HuH-7 (cell line): ENCODE data around the gene ABHD16A.

ENCODE experiments used
- DNase-seq: peaks from one replicate; pipeline ENCODE4 v3.0.0; 2011; ENCODE audit warnings: low spot score

Gene ABHD16A

GRCh38 chr6:31689249-31690110 is 13.6 kb downstream of the ABHD16A start:
- DNase-seq = no peak

GRCh38 chr6:31687860-31688693 is 15.0 kb downstream of the ABHD16A start:
- no peak for DNase-seq

GRCh38 chr6:31687321-31687720 is 15.8 kb downstream of the ABHD16A start:
- no peak for DNase-seq

GRCh38 chr6:31686483-31686882 is 16.6 kb downstream of the ABHD16A start:
- DNase-seq = no peak

- no peak for DNase-seq
Observed at GRCh38 chr6:31683591-31683990, 19.5 kb downstream of the ABHD16A start.

GRCh38 chr6:31681135-31681671 is 21.9 kb downstream of the ABHD16A start:
- DNase-seq = no peak

- peak; percentile 73 for DNase-seq
Observed at GRCh38 chr6:31680226-31681134, 22.6 kb downstream of the ABHD16A start, which contains the start of gene LY6G5C. Gene LY6G5C (minus strand): TSS chr6:31681067. CDS start chr6:31680373, 694 bp downstream.

GRCh38 chr6:31677955-31678354 is 25.2 kb downstream of the ABHD16A start:
- no peak for DNase-seq

GRCh38 chr6:31676904-31677303 is 26.2 kb downstream of the ABHD16A start:
- DNase-seq = no peak

GRCh38 chr6:31676322-31676903 is 26.7 kb downstream of the ABHD16A start:
- no peak for DNase-seq

- DNase-seq = no peak
Observed at GRCh38 chr6:31669676-31670075, 33.4 kb downstream of the ABHD16A start, which contains the start of gene LY6G5B. Gene LY6G5B (plus strand): TSS chr6:31669976. CDS start chr6:31670951, 975 bp downstream.

GRCh38 chr6:31666337-31666965 is 36.7 kb downstream of the ABHD16A start:
- no peak for DNase-seq

- DNase-seq = peak; percentile 90
Observed at GRCh38 chr6:31665501-31666336, 37.4 kb downstream of the ABHD16A start, which contains the start of gene CSNK2B. Gene CSNK2B (plus strand): TSS chr6:31666080. CDS start chr6:31666832, 752 bp downstream.

GRCh38 chr6:31664790-31665500 is 38.2 kb downstream of the ABHD16A start, which contains the start of gene GPANK1:
Gene GPANK1 (minus strand): TSS chr6:31664997. CDS start chr6:31664478, 519 bp downstream.
- DNase-seq = peak; percentile 51

- no peak for DNase-seq
Observed at GRCh38 chr6:31663961-31664789, 38.9 kb downstream of the ABHD16A start.

GRCh38 chr6:31663126-31663960 is 39.8 kb downstream of the ABHD16A start:
- no peak for DNase-seq
